AG04450 (cell line): ENCODE measurements around the gene MYL9. TPM values are rescaled to one million over a fixed set of nuclear protein-coding genes. Genes with fewer than 3 reads are reported as not detected.

ENCODE experiments used
- CTCF ChIA-PET: fragments of 300-600, 350-600 bp; formaldehyde crosslinking; extraction: SDS; loops from one replicate; lab custom pipeline; 2022; ENCODE audit warnings: antibody characterized with exemption, inconsistent platforms; lab: Charles Lee
- POLR2A ChIA-PET: fragments of 350-600 bp; formaldehyde crosslinking; extraction: SDS; loops from one replicate; lab custom pipeline; 2021; ENCODE audit warnings: antibody characterized with exemption, inconsistent platforms; lab: Yijun Ruan, JAX
- DNase-seq: peaks from one replicate; pipeline ENCODE4 v3.0.0-alpha.2; 2011; ENCODE audit warnings: low read depth, low spot score
- H3K27ac ChIP-seq: one replicate; pipeline ENCODE4 v1.5.1; 2012; ENCODE audit warnings: low read depth, low read length, control low read depth
- H3K27me3 ChIP-seq: one replicate; pipeline ENCODE4 v1.6.0; 2012; ENCODE audit warnings: low read length; ENCODE audit not compliant: control insufficient read depth, insufficient read depth
- H3K4me3 ChIP-seq: 2 replicates; pipeline ENCODE4 v1.5.1; 2011; ENCODE audit warnings: mild to moderate bottlenecking, low read depth, low read length, control low read depth
- H3K9me3 ChIP-seq: 2 replicates; pipeline ENCODE4 v1.5.1; 2012; ENCODE audit warnings: low read length; ENCODE audit not compliant: control insufficient read depth, insufficient read depth
- polyA plus RNA-seq: library from polyadenylated mRNA; depleted of rRNA; stranded (reverse); fragments of >200 nt; gene quantifications from 2 replicates; pipeline ENCODE4 v1.2.3, GENCODE V29; 2011
- TF ChIP-seq, protein P1 (sequence below): IDR thresholded peaks from 2 replicates; pipeline ENCODE4 v1.5.1; 2011; ENCODE audit warnings: low read depth, low read length, control low read depth, inconsistent platforms

The MYL9 gene
- polyA plus RNA-seq, 1 experiment = 273 TPM

DNA sequence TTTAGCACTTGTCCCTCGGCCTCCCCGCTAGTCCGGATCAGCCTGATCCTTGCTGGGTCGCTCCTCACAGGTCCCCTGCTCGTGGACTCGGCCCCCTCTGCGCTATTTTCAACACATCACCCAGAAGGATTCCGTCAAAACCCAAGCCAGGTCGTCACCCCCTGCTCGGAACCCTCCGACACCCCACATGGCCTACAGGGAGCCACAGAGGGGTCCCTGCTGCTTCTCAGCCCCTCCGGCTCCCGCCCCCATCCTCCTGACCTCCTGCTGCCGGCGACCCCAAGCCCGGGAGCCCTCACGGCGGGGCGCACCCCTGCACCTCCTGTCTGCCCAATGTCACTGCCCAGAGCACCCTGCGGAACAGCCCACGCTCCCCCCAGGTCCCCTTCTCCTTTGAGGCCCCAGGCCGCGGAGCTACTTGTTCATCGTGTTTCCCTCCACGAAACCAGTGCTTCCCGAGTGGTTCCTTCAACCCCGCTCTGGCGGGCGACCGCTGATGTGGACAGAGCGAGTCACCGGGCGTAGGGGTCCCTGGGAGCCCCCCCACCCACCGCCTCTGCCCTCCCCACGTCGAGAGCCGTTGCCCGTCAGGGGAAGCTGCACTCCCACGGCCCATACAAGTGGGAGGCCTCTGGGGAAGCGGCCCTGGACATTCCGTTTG lies 638 bp upstream of the MYL9 start:
- no peak for DNase-seq
- Histone ChIP-seq H3K27me3 (no peaks in the 10 kb centered on the region), H3K27ac (peak overlapping the region; percentile 75), H3K9me3 (peaks cover 4% of the 10 kb centered on the region; the same call in 1 of the 2 replicates), H3K4me3 (peak overlapping the region; percentile 97)
- ChIA-PET POLR2A (interaction anchor here (0.6 kb wide), 3 partner anchors 76 to 323 kb away, joined by 3 to 7 read pairs (median 4); a partner anchor contains a TSS), CTCF (interaction anchor here (0.6 to 1.4 kb wide), 6 partner anchors 12 to 1848 kb away, joined by 3 to 4 read pairs (median 3); partner anchors contain the start of gene RAB5IF)
- TF ChIP-seq, protein P1, sequence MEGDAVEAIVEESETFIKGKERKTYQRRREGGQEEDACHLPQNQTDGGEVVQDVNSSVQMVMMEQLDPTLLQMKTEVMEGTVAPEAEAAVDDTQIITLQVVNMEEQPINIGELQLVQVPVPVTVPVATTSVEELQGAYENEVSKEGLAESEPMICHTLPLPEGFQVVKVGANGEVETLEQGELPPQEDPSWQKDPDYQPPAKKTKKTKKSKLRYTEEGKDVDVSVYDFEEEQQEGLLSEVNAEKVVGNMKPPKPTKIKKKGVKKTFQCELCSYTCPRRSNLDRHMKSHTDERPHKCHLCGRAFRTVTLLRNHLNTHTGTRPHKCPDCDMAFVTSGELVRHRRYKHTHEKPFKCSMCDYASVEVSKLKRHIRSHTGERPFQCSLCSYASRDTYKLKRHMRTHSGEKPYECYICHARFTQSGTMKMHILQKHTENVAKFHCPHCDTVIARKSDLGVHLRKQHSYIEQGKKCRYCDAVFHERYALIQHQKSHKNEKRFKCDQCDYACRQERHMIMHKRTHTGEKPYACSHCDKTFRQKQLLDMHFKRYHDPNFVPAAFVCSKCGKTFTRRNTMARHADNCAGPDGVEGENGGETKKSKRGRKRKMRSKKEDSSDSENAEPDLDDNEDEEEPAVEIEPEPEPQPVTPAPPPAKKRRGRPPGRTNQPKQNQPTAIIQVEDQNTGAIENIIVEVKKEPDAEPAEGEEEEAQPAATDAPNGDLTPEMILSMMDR = no peak

DNA sequence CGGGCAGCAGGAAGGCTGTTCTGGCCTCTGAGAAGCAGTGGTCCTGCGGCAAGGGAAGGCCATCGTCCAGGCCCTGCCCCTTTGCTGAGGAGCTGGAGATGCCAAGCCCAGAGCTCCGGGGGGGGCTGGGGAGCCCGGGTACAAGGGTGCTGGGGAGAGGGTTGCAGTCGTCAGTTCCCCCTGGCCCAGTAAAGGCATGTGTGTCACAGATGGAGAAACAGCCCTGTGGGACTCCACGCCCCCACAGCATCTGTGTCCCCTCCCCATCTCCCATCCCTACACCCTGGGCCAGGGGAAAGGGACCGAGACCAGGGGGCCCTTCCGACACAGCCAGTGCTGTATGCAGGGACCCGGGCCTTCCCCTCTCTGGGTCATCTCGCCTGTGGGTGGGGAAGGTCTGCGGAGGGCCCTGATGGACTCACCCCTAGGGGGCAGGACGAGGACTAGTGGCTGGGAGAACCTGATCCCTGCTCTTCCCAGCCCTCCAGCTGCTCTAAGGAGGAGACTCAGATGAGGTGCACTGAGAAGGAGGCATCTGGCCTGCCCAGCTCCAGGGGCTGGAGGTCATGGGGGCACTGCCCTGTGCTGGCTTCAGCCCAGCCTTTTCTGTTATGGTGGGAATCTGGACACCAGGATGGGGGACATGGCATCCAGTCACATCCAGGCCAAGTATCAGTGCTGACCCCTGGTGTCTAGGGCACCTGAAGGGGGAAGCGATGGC lies 609 bp downstream of the MYL9 start:
- Histone ChIP-seq H3K27me3 (no peaks in the 10 kb centered on the region), H3K27ac (peak overlapping the region; percentile 97), H3K9me3 (peaks cover 4% of the 10 kb centered on the region; the same call in 1 of the 2 replicates), H3K4me3 (peak overlapping the region; percentile 97)
- no peak for DNase-seq
- TF ChIP-seq, protein P1 = peak; percentile 77
- POLR2A ChIA-PET = interaction anchor here (0.8 to 1.4 kb wide), 4 partner anchors 9 to 64 kb away, joined by 3 to 5 read pairs (median 4); partner anchors contain the start of gene RAB5IF
- CTCF ChIA-PET = interaction anchor here (0.6 to 1.3 kb wide), 3 partner anchors 11 to 28 kb away, joined by 3 read pairs; no protein-coding TSS in a partner anchor

- TF ChIP-seq, protein P1 = no peak
- no peak for DNase-seq
- Histone ChIP-seq H3K27ac (peak overlapping the region; percentile 73), H3K9me3 (peaks cover 4% of the 10 kb centered on the region; the same call in 1 of the 2 replicates), H3K27me3 (no peaks in the 10 kb centered on the region), H3K4me3 (peak overlapping the region; percentile 97)
- POLR2A ChIA-PET = interaction anchor here (1.2 to 2.0 kb wide), 5 partner anchors 10 to 81 kb away, joined by 3 to 10 read pairs (median 3); partner anchors contain the start of gene RAB5IF
- CTCF ChIA-PET = interaction anchor here (0.6 kb wide), 1 partner anchor 21 kb away, joined by 3 read pairs; no protein-coding TSS in a partner anchor
Observed at GRCh38 chr20:36542516-36543183, 1.3 kb downstream of the MYL9 start.

GRCh38 chr20:36543184-36544133 lies 2.1 kb downstream of the MYL9 start:
- ChIA-PET POLR2A (interaction anchor here (0.5 to 2.0 kb wide), 5 partner anchors 9 to 211 kb away, joined by 3 to 10 read pairs (median 4); no protein-coding TSS in a partner anchor), CTCF (no interaction called here)
- Histone ChIP-seq H3K27me3 (no peaks in the 10 kb centered on the region), H3K4me3 (peak overlapping the region; percentile 97), H3K9me3 (peaks cover 4% of the 10 kb centered on the region; the same call in 1 of the 2 replicates), H3K27ac (peak overlapping the region; percentile 73)
- DNase-seq = no peak
- TF ChIP-seq, protein P1 = no peak
